Calu3 (cell line): ENCODE measurements around the gene CD248. TPM values are rescaled to one million over a fixed set of nuclear protein-coding genes. Genes with fewer than 3 reads are reported as not detected.

Experiments
- BruUV-seq: library from RNA; stranded (reverse); fragments of 400-500 nt; replicated peaks from 2 replicates; lab custom pipeline; 2021; lab: Mats Ljungman, UMichigan
- CTCF ChIA-PET: fragments of 300-600 bp; sonication (Branson Sonifier 250); formaldehyde crosslinking; loops from one replicate; lab custom pipeline; 2022; ENCODE audit warnings: antibody characterized with exemption; lab: Charles Lee
- DNase-seq: peaks from one replicate; pipeline ENCODE4 v3.0.0; 2022
- H3K27ac Mint-ChIP-seq: one replicate; pipeline ENCODE4 v1.8.0; 2022; ENCODE audit warnings: mixed read lengths; ENCODE audit not compliant: unreplicated experiment
- H3K27me3 Mint-ChIP-seq: one replicate; pipeline ENCODE4 v1.8.0; 2022; ENCODE audit warnings: mixed read lengths; ENCODE audit not compliant: unreplicated experiment
- H3K36me3 Mint-ChIP-seq: one replicate; pipeline ENCODE4 v1.8.0; 2022; ENCODE audit warnings: mild to moderate bottlenecking, moderate library complexity, mixed read lengths; ENCODE audit not compliant: insufficient read depth, unreplicated experiment
- H3K4me1 Mint-ChIP-seq: one replicate; pipeline ENCODE4 v1.8.0; 2022; ENCODE audit warnings: mild to moderate bottlenecking, low read depth, mixed read lengths; ENCODE audit not compliant: unreplicated experiment
- H3K4me3 Mint-ChIP-seq: one replicate; pipeline ENCODE4 v1.8.0; 2022; ENCODE audit warnings: mild to moderate bottlenecking, low read depth, moderate library complexity, mixed read lengths; ENCODE audit not compliant: unreplicated experiment
- H3K9me3 Mint-ChIP-seq: one replicate; pipeline ENCODE4 v1.8.0; 2022; ENCODE audit warnings: low read depth, mixed read lengths; ENCODE audit not compliant: unreplicated experiment
- intact Hi-C: fragments of 100-400 bp; cut with micrococcal nuclease; formaldehyde crosslinking; loops from one replicate; pipeline ENCODE4 v1.10.0; 2022; ENCODE audit not compliant: unreplicated experiment
- total RNA-seq: library from RNA; stranded (reverse); gene quantifications from 2 replicates; pipeline ENCODE4 v1.2.3, GENCODE V29; 2022
- TF ChIP-seq, protein P1 (sequence below): fragments of 200-600 bp; IDR thresholded peaks from one replicate; pipeline ENCODE4 v1.8.0; 2022; ENCODE audit warnings: antibody characterized with exemption; ENCODE audit not compliant: unreplicated experiment

CD248 gene
- total RNA-seq, 1 experiment from 2014 or later, result not detected

GRCh38 chr11:66325263-66325671 is 8.4 kb upstream of the CD248 start:
- intact Hi-C loops, result no loop called here
- peaks cover 7% of the 10 kb centered on the region for H3K36me3 Mint-ChIP-seq
- no peak overlapping the region for H3K27ac Mint-ChIP-seq
- CTCF ChIA-PET, result interaction anchor here (1.5 kb wide), 1 partner anchor 13 kb away, joined by 4 read pairs; no protein-coding TSS in a partner anchor
- H3K4me1 Mint-ChIP-seq, result peaks cover 18% of the 10 kb centered on the region
- TF ChIP-seq, protein P1, sequence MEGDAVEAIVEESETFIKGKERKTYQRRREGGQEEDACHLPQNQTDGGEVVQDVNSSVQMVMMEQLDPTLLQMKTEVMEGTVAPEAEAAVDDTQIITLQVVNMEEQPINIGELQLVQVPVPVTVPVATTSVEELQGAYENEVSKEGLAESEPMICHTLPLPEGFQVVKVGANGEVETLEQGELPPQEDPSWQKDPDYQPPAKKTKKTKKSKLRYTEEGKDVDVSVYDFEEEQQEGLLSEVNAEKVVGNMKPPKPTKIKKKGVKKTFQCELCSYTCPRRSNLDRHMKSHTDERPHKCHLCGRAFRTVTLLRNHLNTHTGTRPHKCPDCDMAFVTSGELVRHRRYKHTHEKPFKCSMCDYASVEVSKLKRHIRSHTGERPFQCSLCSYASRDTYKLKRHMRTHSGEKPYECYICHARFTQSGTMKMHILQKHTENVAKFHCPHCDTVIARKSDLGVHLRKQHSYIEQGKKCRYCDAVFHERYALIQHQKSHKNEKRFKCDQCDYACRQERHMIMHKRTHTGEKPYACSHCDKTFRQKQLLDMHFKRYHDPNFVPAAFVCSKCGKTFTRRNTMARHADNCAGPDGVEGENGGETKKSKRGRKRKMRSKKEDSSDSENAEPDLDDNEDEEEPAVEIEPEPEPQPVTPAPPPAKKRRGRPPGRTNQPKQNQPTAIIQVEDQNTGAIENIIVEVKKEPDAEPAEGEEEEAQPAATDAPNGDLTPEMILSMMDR, result no peak
- peaks cover 24% of the 10 kb centered on the region for H3K27me3 Mint-ChIP-seq
- no peak for DNase-seq
- no TSS peak for BruUV-seq
- no peak overlapping the region for H3K4me3 Mint-ChIP-seq
- H3K9me3 Mint-ChIP-seq, result no peaks in the 10 kb centered on the region

DNA sequence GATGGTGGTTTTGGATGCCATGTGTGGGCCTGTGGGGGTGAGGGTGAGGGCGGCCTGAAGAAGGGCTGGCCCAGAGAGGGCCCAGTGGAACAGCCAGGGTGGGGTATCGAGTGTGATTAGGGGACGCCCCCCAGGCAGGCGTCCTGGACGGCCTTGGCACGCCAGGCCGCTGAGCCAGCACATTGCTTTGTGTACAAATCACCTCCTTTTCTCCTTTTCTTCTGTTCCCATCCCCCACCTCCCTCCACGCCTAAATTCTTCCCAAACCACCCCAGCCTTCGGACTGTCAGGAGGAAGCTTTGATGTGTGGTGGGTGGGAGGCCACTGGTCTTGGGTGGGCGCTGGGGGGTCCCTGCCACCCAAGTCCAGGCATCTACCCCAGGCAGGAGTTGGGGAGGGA is 7.8 kb upstream of the CD248 start:
- H3K9me3 Mint-ChIP-seq, result no peaks in the 10 kb centered on the region
- DNase-seq, result no peak
- intact Hi-C loops, result no loop called here
- peaks cover 27% of the 10 kb centered on the region for H3K27me3 Mint-ChIP-seq
- no TSS peak for BruUV-seq
- H3K27ac Mint-ChIP-seq, result no peak overlapping the region
- TF ChIP-seq, protein P1, result no peak
- no peak overlapping the region for H3K4me3 Mint-ChIP-seq
- peaks cover 18% of the 10 kb centered on the region for H3K4me1 Mint-ChIP-seq
- H3K36me3 Mint-ChIP-seq, result peaks cover 4% of the 10 kb centered on the region
- CTCF ChIA-PET, result interaction anchor here (1.5 kb wide), 1 partner anchor 12 kb away, joined by 4 read pairs; no protein-coding TSS in a partner anchor

- intact Hi-C loops, result no loop called here
- Mint-ChIP-seq H3K27ac (no peak overlapping the region), H3K27me3 (peaks cover 37% of the 10 kb centered on the region), H3K9me3 (peaks cover 6% of the 10 kb centered on the region), H3K36me3 (peaks cover 4% of the 10 kb centered on the region), H3K4me3 (no peak overlapping the region), H3K4me1 (peaks cover 17% of the 10 kb centered on the region)
- BruUV-seq, result no TSS peak
- no peak for DNase-seq
- TF ChIP-seq, protein P1, result no peak
- CTCF ChIA-PET, result no interaction called here
These were observed 6.8 kb upstream of the CD248 start for GRCh38 chr11:66323684-66324083.

- Mint-ChIP-seq H3K9me3 (peaks cover 6% of the 10 kb centered on the region), H3K4me1 (peaks cover 10% of the 10 kb centered on the region), H3K4me3 (no peak overlapping the region), H3K27me3 (peaks cover 42% of the 10 kb centered on the region), H3K27ac (no peak overlapping the region), H3K36me3 (no peaks in the 10 kb centered on the region)
- intact Hi-C loops, result no loop called here
- TF ChIP-seq, protein P1, result no peak
- no TSS peak for BruUV-seq
- DNase-seq, result no peak
- CTCF ChIA-PET, result interaction anchor here (1.4 kb wide), 1 partner anchor 11 kb away, joined by 3 read pairs; no protein-coding TSS in a partner anchor
These were observed 6.0 kb upstream of the CD248 start for GRCh38 chr11:66322732-66323427.
